KOPT-K1 (cell line): ENCODE measurements around the gene SYT12.

Experiments
- H3K27ac ChIP-seq: fragments of 200-600 bp; sonication (generic); 2 replicates; pipeline ENCODE4 v1.5.1; 2016; ENCODE audit warnings: antibody characterized with exemption, mild to moderate bottlenecking, low read depth, low read length; ENCODE audit not compliant: poor library complexity, severe bottlenecking
- H3K36me3 ChIP-seq: fragments of 200-600 bp; sonication (generic); 2 replicates; pipeline ENCODE4 v1.5.1; 2017; ENCODE audit warnings: antibody characterized with exemption, mild to moderate bottlenecking, low read length, moderate library complexity; ENCODE audit not compliant: insufficient read depth
- H3K9me3 ChIP-seq: fragments of 200-600 bp; sonication (generic); 2 replicates; pipeline ENCODE4 v1.5.1; 2017; ENCODE audit warnings: antibody characterized with exemption, low read length, mild to moderate bottlenecking; ENCODE audit not compliant: insufficient read depth, poor library complexity, severe bottlenecking

Gene SYT12

DNA sequence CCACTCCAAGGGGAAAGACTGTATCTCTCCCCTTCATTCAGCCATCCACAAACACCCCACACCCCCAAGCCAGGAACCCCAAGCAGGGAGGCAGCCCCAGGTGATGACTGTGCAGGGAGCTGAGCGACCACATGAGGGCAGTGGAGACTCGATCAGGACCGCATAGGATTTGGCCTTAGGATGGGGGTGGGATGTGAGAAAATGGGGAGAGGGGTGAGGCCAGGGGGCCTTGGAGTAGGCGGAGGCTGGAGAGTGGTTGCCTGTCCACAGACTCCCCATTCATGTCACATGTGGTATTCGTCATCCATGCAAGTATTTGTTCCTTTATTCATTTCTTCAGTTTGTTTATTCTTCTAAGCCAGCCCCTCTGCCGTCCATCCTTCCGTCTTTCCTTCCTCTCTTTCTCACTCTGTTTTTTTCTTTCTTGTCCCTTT, 31.0 kb downstream of the SYT12 start:
- no peaks in the 10 kb centered on the region for H3K9me3 ChIP-seq
- H3K36me3 ChIP-seq: no peaks in the 10 kb centered on the region
- H3K27ac ChIP-seq: no peak overlapping the region

DNA sequence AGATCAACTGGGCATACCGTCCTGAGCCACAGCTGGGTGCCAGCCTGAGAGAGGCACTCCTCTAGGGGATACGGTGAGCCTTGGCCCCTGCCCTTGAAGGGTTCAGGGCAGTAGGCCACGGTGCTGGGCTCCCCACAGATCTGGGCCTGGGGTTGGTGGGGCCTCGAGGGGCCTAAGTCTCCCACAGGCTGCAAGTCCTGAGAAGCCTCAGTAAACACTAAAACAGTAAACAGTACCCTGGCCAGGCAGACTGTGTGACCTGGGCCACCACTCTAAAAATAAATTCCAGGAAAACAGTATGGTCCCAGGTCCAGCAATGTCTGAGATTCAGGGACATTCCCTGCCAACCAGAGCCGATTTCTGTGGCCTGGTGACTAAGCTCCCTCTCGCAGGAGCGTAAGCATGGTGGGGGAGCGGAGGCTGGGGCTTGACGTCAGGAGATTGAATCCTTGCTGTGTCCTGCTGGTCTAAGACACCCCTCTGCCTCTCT, 31.5 kb downstream of the SYT12 start:
- no peak overlapping the region for H3K27ac ChIP-seq

DNA sequence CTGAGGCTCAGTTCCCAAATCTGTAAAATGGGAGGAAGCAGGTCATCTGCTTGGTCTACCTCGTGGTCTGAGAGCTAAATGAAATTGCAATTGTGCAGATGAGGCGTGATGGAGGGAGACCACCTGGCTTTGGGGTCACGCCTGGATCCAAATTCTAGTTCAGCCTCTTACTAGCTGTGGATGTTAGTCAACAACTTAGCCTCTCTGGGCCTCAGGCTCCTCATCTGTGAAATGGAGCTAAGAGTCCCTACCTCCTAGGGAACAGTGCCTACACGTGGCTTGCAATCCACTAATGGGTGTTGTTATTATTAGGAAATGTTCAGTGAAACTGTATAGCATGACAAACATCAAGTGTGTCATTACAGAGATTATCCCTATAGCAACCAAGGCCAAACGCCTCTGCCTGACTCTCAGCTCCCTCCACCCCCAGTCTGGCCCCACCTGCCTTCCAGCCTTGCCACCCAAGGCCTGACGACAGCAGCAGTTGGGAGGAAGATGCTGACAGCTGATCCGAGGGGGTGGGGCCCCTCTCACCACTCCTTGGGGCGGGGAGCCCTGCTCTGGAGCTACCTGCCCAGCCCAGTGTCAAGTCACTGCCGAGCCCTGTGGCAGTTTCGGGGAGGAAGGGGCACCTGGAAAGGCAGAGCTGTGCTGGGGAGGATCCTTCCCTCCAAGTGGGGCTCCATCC, 32.0 kb downstream of the SYT12 start:
- no peak overlapping the region for H3K27ac ChIP-seq
- no peaks in the 10 kb centered on the region for H3K36me3 ChIP-seq
- no peaks in the 10 kb centered on the region for H3K9me3 ChIP-seq

More for the DNA sequence above, 31.5 kb downstream of the SYT12 start:
- Histone ChIP-seq H3K36me3 (no peaks in the 10 kb centered on the region), H3K9me3 (no peaks in the 10 kb centered on the region)

DNA sequence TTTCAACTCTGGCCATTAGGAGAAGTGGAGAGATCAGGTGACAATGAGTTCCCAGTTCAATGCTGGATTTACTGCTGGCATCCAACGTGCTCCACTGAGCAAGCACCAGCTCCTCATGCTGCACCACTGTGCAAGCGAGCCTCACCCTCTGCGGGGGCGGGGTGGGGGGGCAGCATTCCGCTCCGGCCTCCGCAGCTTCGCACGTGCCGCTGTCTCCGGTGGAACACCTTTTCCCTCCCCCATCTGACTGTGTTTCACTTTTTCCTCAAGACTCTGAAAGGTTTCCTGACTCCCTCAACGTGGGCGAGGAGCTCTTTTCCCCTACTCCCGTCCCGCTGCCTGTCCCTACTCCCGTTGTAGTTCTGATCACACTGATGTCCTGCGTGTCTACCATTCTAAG, 32.9 kb downstream of the SYT12 start:
- Histone ChIP-seq H3K36me3 (no peaks in the 10 kb centered on the region), H3K27ac (no peak overlapping the region), H3K9me3 (no peaks in the 10 kb centered on the region)

DNA sequence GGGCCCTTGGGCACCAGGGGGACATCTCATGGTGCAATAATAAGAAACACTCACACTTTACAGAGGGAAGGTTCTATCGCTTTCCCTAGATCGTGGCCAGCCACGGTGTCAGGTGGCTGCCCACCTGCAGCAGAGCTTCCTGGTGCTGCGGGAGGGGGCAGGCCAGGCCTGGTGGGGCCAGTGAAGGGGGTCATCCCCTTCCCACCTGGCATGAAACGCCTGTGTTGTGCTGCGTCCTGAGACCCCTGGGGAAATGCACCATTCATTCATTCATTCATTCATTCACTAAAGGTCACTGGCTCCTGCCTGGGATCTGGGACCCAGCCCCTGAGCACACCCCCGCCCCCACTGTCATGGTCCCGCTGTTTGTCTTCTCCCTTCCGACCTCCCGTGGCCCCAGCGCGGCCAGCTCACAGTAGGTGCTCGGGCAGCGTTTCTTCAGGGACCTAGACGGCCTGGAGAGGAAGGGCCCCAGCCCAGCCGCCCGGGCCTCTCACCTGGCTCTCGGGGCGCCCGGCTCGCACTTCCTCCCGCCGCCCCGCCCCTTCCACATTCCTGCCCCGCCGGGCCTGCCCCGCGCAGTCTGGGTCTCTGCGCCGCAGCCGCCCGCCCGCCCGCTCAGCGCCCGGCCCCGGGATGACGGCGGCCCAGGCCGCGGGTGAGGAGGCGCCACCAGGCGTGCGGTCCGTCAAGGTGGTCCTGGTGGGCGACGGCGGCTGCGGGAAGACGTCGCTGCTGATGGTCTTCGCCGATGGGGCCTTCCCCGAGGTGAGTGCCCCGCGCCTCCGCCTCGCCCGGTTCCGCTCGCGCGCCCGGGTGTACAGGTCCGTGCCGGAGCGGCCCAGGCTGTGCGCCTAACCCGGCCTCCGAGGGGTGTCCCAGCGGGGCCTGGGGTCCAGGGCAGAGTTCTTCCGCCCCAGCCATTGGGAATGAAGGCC, 33.6 kb downstream of the SYT12 start, which contains the start of gene RHOD:
Gene RHOD, plus strand, starts transcription at position 581 of the 938 bp plus-strand sequence. Its CDS starts 56 bp downstream, at position 637.
- no peaks in the 10 kb centered on the region for H3K36me3 ChIP-seq
- no peaks in the 10 kb centered on the region for H3K9me3 ChIP-seq
- no peak within 1 kb of the TSS for H3K27ac ChIP-seq

DNA sequence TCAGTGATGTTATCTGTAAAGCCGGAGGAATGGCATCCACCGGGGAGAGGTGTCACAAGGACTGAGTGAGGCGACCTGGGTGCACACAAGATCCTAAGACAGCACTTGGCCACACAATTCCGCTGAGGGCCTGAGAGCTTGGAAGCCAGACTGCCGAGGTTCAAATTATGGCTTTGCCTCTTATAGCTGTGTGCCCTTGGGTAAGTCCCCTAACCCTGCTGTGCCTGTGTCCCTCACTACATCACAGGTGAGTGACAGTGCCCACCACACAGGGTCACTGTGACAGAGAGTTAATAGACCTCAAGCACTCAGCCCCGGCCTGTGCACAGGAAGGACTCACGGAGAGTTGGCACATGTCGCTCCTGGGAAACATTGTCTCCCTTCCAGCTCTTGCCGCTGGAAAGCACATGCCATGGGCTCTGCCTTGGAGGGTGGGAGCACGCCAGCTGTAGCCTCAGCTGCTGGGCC, 34.3 kb downstream of the SYT12 start:
- no peaks in the 10 kb centered on the region for H3K36me3 ChIP-seq
- no peak overlapping the region for H3K27ac ChIP-seq
- no peaks in the 10 kb centered on the region for H3K9me3 ChIP-seq

DNA sequence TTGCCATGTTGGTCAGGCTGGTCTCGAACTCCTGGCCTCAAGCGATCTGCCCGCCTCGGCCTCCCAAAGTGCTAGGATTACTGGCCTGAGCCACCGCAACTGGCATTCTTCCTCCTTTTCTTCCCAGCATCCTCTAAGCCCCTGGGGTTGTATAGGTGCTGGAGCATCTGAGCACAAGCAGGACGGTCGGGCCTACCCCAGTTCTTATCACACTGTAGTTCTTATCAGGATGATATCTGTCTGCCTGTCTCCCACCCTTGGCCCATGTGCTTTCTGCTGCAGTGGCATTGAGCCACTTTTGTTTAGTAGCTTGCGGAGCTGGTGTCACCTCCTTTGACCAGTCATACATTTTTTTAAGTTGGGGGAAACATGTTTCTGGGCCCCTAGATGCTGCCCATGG, 35.6 kb downstream of the SYT12 start:
- no peak overlapping the region for H3K27ac ChIP-seq
- H3K36me3 ChIP-seq: no peaks in the 10 kb centered on the region
- no peaks in the 10 kb centered on the region for H3K9me3 ChIP-seq

DNA sequence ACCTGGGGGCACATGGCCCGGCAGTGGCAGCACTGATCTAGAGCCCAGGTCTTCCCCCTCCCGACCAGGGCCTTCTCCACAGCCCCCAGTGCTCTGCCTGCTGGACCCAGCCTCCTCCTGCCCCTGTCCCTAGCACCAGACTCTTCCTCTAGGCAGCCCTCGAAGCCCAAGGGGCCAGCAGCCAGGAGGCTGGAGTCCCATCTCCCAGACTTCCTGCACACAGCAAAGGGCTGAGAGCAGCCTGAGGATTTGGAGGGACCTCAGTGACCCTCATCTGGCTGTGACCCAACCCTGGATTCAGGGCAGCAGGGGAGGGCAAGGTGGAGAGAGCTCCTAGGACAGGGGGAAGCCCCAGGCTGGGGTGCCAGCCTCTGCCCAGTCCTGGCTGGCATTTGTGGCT, 36.7 kb downstream of the SYT12 start:
- Histone ChIP-seq H3K36me3 (no peaks in the 10 kb centered on the region), H3K27ac (no peak overlapping the region), H3K9me3 (no peaks in the 10 kb centered on the region)

DNA sequence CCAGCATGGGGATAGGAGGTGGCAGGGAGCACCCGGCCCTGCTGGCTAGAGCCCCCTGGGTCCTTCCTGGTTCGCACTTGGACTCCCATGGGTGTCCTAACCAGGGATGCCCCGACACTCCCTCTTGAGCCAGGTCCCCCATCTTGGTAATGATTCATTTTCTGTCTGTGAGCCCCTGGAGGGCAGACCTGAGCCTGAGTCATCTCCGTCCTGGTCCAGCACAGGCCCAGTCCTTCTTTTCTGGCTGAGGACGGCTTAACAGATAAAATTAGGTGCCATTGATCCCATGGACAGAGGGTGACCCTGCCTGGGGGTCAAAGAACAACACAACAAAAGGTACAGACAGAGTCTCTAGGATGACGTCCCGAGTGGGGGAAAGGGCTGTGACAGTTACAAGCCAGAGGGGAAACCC, 37.2 kb downstream of the SYT12 start:
- Histone ChIP-seq H3K36me3 (no peaks in the 10 kb centered on the region), H3K27ac (no peak overlapping the region), H3K9me3 (no peaks in the 10 kb centered on the region)

DNA sequence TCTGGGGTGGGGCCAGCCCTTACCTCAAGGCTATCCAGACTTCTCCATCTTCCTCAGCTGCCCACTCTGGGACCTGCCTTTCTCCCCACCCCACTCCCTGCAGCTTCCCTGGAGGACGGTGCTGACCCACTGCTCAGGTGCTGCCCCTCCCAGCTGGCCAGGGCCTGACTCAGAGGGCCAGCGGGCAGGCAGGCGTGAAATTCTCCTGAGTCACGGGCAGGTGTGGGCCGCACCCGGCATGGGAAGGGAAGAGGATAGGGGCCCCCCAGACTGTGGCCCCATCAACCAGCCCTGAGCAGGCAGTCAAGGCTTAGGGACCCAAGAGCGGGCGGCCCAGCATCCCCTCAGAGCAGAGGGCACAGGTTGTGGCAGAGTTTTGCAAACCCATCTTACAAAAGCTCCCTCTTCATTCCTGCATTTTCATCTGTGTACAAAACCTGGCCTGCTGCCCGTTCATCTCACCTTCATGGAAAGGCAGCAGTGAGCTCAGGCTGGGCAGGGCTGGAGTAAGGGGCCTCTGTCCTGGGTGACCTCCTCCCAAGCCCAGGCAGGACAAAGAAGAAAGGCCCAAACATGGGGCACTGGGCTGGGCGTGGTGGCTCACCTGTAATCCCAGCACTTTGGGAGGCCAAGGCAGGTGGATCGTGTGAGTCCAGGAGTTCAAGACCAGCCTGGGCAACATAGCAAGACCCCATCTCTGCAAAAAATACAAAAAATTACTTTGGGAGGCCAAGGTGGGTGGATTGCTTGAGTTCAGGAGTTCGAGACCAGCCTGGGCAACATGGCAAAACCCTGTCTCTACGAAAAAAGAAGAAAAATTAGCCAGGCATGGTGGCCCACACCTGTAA, 39.8 kb downstream of the SYT12 start:
- Histone ChIP-seq H3K36me3 (no peaks in the 10 kb centered on the region), H3K27ac (no peak overlapping the region), H3K9me3 (no peaks in the 10 kb centered on the region)

DNA sequence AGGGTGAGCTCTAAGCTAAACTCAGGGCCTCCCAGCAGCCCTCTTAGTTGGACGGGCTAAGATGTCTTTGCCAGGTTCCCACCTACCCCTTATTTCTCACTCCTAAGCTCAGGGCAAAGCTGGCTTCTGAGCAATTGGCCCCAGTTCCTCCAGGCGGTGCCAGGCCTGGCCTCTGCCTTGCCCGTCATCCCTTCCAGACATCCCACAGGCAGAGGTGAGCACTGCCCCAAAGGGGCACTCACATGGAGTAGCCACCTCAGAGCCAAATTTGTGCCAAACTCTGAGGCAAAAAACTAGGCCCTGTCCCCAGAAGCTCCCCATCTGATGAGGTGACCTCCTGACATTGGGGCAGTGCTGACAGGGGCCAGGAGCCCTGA, 43.4 kb downstream of the SYT12 start:
- Histone ChIP-seq H3K27ac (no peak overlapping the region), H3K36me3 (no peaks in the 10 kb centered on the region), H3K9me3 (no peaks in the 10 kb centered on the region)

DNA sequence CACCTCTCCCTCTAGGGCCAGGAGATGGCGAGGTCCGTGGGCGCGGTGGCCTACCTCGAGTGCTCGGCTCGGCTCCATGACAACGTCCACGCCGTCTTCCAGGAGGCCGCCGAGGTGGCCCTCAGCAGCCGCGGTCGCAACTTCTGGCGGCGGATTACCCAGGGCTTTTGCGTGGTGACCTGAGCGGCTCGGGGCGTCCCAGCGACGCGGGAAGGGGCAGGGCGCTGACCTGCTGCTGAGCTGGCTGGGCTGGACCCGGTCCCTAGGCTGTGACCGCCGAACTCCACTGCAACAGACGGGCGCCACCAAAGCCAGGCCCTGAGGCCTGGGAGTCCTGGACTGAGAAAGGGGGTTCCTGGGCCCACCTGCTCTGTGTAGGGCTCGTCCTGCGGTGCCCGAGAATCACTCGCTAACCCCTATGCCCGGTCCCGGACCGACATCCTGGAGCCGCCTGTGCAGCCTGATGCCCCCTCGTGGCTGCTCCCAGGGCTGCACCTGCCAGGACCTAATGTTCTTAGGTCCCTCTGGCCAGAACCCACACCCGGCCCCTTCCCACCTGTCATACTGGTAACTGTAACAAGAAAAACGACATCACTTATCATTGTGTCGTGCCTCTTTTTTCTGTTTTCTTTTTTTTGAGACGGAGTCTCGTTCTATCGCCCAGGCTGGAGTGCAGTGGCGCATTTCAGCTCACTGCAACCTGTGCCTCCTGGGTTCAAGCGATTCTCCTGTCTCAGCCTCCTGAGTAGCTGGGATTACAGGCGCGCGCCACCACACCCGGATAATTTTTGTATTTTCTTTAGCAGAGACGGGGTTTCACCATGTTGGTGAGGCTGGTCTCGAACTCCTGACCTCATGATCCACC, 48.7 kb downstream of the SYT12 start:
- no peak overlapping the region for H3K27ac ChIP-seq
- no peaks in the 10 kb centered on the region for H3K36me3 ChIP-seq
- H3K9me3 ChIP-seq: no peaks in the 10 kb centered on the region

DNA sequence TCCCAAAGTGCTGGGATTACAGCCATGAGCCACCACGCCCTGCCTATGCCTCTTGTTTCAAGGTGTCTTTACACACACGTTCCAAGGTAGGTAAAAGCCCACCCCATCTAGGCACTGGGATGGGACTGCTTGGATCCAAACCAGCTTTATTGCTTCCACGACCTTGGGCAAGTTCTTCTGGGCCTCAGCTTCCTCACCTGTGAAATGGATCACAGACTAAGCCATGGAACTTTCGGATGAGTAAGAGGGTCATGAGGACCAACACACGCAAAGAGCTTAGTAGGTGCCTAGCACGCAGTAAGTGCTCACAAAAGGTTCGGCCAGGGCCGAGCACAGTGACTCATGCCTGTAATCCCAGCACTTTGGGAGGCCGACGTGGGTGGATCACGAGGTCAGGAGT, 49.4 kb downstream of the SYT12 start:
- Histone ChIP-seq H3K36me3 (no peaks in the 10 kb centered on the region), H3K27ac (no peak overlapping the region), H3K9me3 (no peaks in the 10 kb centered on the region)

DNA sequence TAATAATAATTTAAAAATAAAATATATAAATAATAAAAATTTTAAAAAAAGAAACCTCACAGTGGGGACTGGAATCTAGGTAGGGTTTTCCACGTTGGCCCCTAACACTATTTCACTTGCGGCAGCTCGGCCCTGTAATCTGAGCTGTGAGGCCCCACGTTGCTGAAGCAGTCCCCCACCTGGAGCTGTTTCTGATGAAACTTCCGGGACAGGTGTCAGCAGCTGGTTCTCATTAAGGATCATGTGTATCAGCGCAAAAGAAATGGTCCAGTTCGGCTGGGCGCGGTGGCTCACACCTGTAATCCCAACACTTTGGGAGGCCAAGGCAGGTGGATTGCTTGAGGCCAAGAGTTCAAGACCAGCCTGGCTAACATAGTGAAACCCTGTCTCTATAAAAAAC, 51.0 kb downstream of the SYT12 start:
- Histone ChIP-seq H3K36me3 (no peaks in the 10 kb centered on the region), H3K9me3 (no peaks in the 10 kb centered on the region), H3K27ac (no peak overlapping the region)
